Activated B cell treated with CpG ODN at 0.5 μM for 24 hours (primary cell): ENCODE measurements around the gene DCST2. TPM values are rescaled to one million over a fixed set of nuclear protein-coding genes. Genes with fewer than 3 reads are reported as not detected.

Experiments used
- ATAC-seq: fragments of 200-7000 bp; cut with Tn5 transposase; one replicate; pipeline ENCODE4 v1.10.0; 2021; ENCODE audit warnings: low read depth, mild to moderate bottlenecking, moderate library complexity
- CTCF ChIA-PET: fragments of 350-600 bp; sonication (Branson Sonifier 250); formaldehyde crosslinking; loops from one replicate; lab custom pipeline; 2021; ENCODE audit warnings: antibody characterized with exemption; lab: Charles Lee
- POLR2A ChIA-PET: fragments of 350-600 bp; sonication (Branson Sonifier 250); formaldehyde crosslinking; loops from one replicate; lab custom pipeline; 2021; ENCODE audit warnings: antibody characterized with exemption; lab: Charles Lee
- DNase-seq: peaks from one replicate; pipeline ENCODE4 v3.0.0; 2022
- H3K27ac Mint-ChIP-seq: one replicate; pipeline ENCODE4 v1.8.0; 2020; ENCODE audit warnings: mixed read lengths
- H3K27me3 Mint-ChIP-seq: one replicate; pipeline ENCODE4 v1.8.0; 2021; ENCODE audit warnings: mixed read lengths
- H3K36me3 Mint-ChIP-seq: one replicate; pipeline ENCODE4 v1.8.0; 2021; ENCODE audit warnings: low read depth, mixed read lengths
- H3K4me1 Mint-ChIP-seq: one replicate; pipeline ENCODE4 v1.8.0; 2021; ENCODE audit warnings: mixed read lengths
- H3K4me3 Mint-ChIP-seq: one replicate; pipeline ENCODE4 v1.8.0; 2020; ENCODE audit warnings: mild to moderate bottlenecking, mixed read lengths
- H3K9me3 Mint-ChIP-seq: one replicate; pipeline ENCODE4 v1.8.0; 2020; ENCODE audit warnings: mixed read lengths
- intact Hi-C: fragments of 100-400 bp; cut with micrococcal nuclease; formaldehyde crosslinking; loops from one replicate; pipeline ENCODE4 v1.15.1; 2024
- total RNA-seq: library from RNA; stranded (reverse); gene quantifications from 2 replicates; pipeline ENCODE4 v1.2.3, GENCODE V29; 2022
- TF ChIP-seq, protein P1 (sequence below): fragments of 200-600 bp; IDR thresholded peaks from one replicate; pipeline ENCODE4 v1.8.0; 2022; ENCODE audit warnings: antibody characterized with exemption, mild to moderate bottlenecking

Gene DCST2
- total RNA-seq, 1 donor from 2014 or later, result 1.0 TPM

DNA sequence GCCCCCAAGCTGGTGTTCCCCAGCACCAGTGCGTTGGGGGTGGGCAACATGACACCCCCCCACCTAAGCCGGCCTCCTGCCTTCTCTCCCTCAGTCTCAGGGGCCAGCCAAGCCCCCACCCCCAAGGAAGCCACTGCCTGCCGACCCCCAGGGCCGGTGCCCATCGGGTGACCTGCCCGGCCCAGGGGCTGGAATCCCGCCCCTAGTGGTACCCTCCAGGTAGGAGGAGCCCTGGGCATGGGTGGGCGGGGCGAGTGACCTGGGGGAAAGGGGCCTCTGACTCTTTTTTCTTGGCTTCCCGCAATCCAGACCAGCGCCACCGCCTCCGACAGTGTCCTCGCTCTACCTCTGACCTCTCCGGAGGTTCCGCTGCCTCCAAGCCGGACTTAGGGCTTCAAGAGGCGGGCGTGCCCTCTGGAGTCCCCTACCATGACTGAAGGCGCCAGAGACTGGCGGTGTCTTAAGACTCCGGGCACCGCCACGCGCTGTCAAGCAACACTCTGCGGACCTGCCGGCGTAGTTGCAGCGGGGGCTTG is 28.6 kb upstream of the DCST2 start:
- Mint-ChIP-seq H3K4me1 (peaks cover 48% of the 10 kb centered on the region), H3K27me3 (no peaks in the 10 kb centered on the region), H3K36me3 (peaks cover 14% of the 10 kb centered on the region), H3K4me3 (peak overlapping the region; percentile 83), H3K27ac (no peak overlapping the region), H3K9me3 (no peaks in the 10 kb centered on the region)
- ChIA-PET POLR2A (interaction anchor here (0.5 to 4.4 kb wide), 16 partner anchors 8 to 211 kb away, joined by 3 to 54 read pairs (median 4); partner anchors contain the start of genes ADAM15, CKS1B, CLK2 and EFNA3), CTCF (interaction anchor here (0.5 to 9.2 kb wide), 29 partner anchors 8 to 583 kb away, joined by 3 to 101 read pairs (median 4); partner anchors contain the start of genes ADAM15, EFNA3, FLAD1 and KRTCAP2)
- intact Hi-C loops, result loop anchor here (2.0 to 5.0 kb wide), 3 partner anchors 59 to 735 kb away; partner anchors contain the start of genes ADAR, ATP8B2 and ZBTB7B
- TF ChIP-seq, protein P1, sequence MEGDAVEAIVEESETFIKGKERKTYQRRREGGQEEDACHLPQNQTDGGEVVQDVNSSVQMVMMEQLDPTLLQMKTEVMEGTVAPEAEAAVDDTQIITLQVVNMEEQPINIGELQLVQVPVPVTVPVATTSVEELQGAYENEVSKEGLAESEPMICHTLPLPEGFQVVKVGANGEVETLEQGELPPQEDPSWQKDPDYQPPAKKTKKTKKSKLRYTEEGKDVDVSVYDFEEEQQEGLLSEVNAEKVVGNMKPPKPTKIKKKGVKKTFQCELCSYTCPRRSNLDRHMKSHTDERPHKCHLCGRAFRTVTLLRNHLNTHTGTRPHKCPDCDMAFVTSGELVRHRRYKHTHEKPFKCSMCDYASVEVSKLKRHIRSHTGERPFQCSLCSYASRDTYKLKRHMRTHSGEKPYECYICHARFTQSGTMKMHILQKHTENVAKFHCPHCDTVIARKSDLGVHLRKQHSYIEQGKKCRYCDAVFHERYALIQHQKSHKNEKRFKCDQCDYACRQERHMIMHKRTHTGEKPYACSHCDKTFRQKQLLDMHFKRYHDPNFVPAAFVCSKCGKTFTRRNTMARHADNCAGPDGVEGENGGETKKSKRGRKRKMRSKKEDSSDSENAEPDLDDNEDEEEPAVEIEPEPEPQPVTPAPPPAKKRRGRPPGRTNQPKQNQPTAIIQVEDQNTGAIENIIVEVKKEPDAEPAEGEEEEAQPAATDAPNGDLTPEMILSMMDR, result no peak
- ATAC-seq (no peak), DNase-seq (no peak)

DNA sequence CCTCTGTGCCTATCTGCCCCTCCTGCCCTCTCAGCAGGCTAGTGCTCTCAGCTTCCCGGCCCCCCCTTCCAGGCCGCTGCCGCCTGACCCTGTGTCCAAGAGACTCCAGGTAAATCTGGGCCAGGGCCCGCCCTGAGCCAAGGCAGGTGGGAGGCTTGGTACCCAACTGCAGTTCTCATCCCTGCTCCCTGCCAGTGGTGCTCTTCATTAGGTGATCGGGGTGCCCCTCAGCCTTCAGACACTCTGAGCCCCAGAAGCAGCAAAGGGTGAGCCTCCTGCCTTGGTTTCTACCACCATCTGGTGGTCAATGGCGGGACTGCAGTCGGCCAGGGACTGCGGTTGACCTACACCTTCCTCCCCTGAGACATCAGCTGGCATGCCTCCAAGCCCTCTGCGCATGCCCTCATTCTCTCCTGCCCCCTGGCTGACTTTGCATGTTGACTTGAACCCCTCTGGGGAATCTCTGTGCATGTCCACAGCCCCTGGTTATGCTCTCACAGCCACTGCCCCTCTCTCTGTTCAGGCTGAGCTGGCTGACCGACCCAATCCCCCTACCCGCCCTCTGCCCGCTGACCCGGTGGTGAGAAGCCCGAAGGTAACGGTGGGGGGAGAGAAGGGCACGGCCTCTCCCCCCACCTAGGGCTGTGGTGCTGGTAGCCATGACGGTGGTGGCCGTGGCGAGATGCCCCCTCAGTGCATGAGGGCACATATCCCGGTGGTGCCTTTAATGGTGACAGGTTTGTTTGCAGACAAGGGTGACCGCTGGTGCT is 28.0 kb upstream of the DCST2 start:
- DNase-seq, result peak; percentile 99
- ATAC-seq, result peak; percentile 68
- Mint-ChIP-seq H3K4me1 (peaks cover 41% of the 10 kb centered on the region), H3K4me3 (peak overlapping the region; percentile 72), H3K9me3 (no peaks in the 10 kb centered on the region), H3K27me3 (no peaks in the 10 kb centered on the region), H3K27ac (peak overlapping the region; percentile 42), H3K36me3 (peaks cover 10% of the 10 kb centered on the region)
- intact Hi-C loops, result loop anchor here (1.0 to 5.0 kb wide), 12 partner anchors 10 to 734 kb away; partner anchors contain the start of genes ADAM15, ADAR, ATP8B2 and PYGO2
- TF ChIP-seq, protein P1, result peak; percentile 28
- CTCF ChIA-PET, result interaction anchor here (0.5 to 9.2 kb wide), 30 partner anchors 9 to 583 kb away, joined by 3 to 101 read pairs (median 4); partner anchors contain the start of genes ADAM15, EFNA3, FLAD1 and KRTCAP2
- POLR2A ChIA-PET, result interaction anchor here (0.5 to 4.4 kb wide), 17 partner anchors 9 to 1139 kb away, joined by 3 to 54 read pairs (median 4); partner anchors contain the start of genes ADAM15, CKS1B, CLK2 and FLAD1

DNA sequence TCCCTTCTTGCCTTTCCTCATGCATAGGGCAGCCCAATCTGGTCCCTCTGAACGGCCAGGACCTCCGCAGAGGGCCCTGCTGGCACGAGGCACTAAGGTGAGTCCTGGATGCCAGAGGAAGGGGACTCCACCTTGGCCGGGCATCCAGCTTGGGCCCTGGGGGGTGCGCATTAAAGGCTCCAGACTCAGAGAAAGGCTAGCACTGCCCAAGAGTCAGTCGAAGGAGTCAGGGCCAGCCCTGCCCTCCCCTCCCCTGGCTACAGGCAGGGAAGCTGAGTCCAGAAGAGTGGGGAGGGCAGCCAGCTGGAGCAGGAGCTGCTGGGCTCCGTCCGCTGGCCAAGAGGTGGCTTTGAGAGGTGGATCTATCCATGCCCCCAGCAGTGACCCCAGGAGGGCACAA is 27.2 kb upstream of the DCST2 start:
- Mint-ChIP-seq H3K27me3 (no peaks in the 10 kb centered on the region), H3K4me1 (peaks cover 35% of the 10 kb centered on the region), H3K36me3 (peaks cover 7% of the 10 kb centered on the region), H3K4me3 (no peak overlapping the region), H3K27ac (no peak overlapping the region), H3K9me3 (no peaks in the 10 kb centered on the region)
- DNase-seq (no peak), ATAC-seq (no peak)
- ChIA-PET CTCF (interaction anchor here (0.9 to 9.2 kb wide), 10 partner anchors 9 to 582 kb away, joined by 3 to 101 read pairs (median 8); partner anchors contain the start of gene ADAM15), POLR2A (interaction anchor here (0.7 to 4.4 kb wide), 4 partner anchors 10 to 1138 kb away, joined by 3 to 54 read pairs (median 7); partner anchors contain the start of gene GATAD2B)
- intact Hi-C loops, result loop anchor here (1.0 to 5.0 kb wide), 11 partner anchors 9 to 733 kb away; partner anchors contain the start of genes ADAM15, ADAR, ATP8B2 and PYGO2
- TF ChIP-seq, protein P1, result no peak

DNA sequence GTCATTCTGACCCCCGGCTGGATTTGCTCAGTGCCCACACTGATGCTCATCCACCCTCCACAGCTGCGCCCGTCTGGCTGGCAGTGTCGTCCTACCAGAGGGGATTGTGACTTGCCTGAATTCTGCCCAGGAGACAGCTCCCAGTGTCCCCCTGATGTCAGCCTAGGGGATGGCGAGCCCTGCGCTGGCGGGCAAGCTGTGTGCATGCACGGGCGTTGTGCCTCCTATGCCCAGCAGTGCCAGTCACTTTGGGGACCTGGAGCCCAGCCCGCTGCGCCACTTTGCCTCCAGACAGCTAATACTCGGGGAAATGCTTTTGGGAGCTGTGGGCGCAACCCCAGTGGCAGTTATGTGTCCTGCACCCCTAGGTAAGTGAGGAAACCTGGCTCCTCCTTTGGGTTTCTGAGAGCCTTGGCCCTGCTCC is 24.2 kb upstream of the DCST2 start:
- Mint-ChIP-seq H3K36me3 (peaks cover 7% of the 10 kb centered on the region), H3K27ac (no peak overlapping the region), H3K9me3 (no peaks in the 10 kb centered on the region), H3K27me3 (no peaks in the 10 kb centered on the region), H3K4me1 (peaks cover 20% of the 10 kb centered on the region), H3K4me3 (no peak overlapping the region)
- TF ChIP-seq, protein P1, result no peak
- ChIA-PET POLR2A (no interaction called here), CTCF (interaction anchor here (3.0 to 9.2 kb wide), 2 partner anchors 13 to 27 kb away, joined by 15 to 101 read pairs; no protein-coding TSS in a partner anchor)
- intact Hi-C loops, result no loop called here
- ATAC-seq (no peak), DNase-seq (no peak)
